ENCODE data around the gene CAMK4. TPM values are rescaled to one million over a fixed set of nuclear protein-coding genes. Genes with fewer than 3 reads are reported as not detected.

The CAMK4 gene
- total RNA-seq, 1 experiment from 2014 or later, result 10.2 TPM

DNA sequence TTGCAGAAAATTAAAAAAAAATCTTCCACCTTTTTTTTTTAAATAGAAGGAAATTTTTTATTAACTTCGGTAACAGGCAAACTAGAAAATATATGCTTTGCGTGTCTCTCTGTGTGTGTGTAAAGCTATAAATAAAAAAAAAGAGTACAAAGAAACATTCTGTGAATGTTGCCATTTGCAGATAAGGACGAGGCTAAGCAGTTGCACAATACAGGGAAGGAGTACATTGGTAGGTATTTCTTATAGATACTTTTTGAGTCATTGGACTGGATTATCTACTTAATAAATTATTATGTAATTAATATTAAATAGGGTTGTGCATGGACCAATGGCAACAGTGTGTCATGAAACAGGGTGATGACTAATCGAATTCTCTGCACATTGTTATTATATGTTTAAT lies 102.4 kb downstream of the CAMK4 start:
- CTCF ChIA-PET, result no interaction called here
- ATAC-seq, result no peak
- TF ChIP-seq EZH2phosphoT487 (IDR thresholded peaks at IDR 0.05; ENCODE audit: borderline replicate concordance) (no peak), REST (IDR thresholded peaks at IDR 0.05; ENCODE audit: low read depth) (no peak), POLR2A (IDR thresholded peaks at IDR 0.05; ENCODE audit: borderline replicate concordance, extremely low read depth, insufficient read depth, insufficient read length) (no peak), ZBTB33 (IDR thresholded peaks at IDR 0.05; ENCODE audit: extremely low read depth, insufficient replicate concordance, low read length) (no peak), CEBPB (IDR thresholded peaks at IDR 0.05; ENCODE audit: low read depth) (no peak), TCF7L2 (IDR thresholded peaks at IDR 0.05; ENCODE audit: borderline replicate concordance, extremely low read depth, insufficient read depth, insufficient read length) (no peak), EGR1 (IDR thresholded peaks at IDR 0.05; ENCODE audit: low read depth) (no peak), EZH2 (IDR thresholded peaks at IDR 0.05) (no peak), SRF (IDR thresholded peaks at IDR 0.05; ENCODE audit: low read depth) (no peak), ZFX (IDR thresholded peaks at IDR 0.05) (no peak), JUND (IDR thresholded peaks at IDR 0.05) (no peak), CBX3 (IDR thresholded peaks at IDR 0.05; ENCODE audit: low read depth) (no peak)
- TF ChIP-seq, protein P1, sequence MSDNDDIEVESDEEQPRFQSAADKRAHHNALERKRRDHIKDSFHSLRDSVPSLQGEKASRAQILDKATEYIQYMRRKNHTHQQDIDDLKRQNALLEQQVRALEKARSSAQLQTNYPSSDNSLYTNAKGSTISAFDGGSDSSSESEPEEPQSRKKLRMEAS (IDR thresholded peaks at IDR 0.05), result no peak
- H3K4me3 ChIP-seq (replicated peaks in 1 of 2; ENCODE audit: low read depth in 1 of 2, low read length in 2 of 2), result no peak overlapping the region
- no peaks in the 10 kb centered on the region for H3K79me2 ChIP-seq (ENCODE audit: insufficient read depth, low read length)
- no peak for DNase-seq (ENCODE audit: low read depth, low spot score)
- no peak overlapping the region for H3K27ac ChIP-seq (ENCODE audit: low read depth, low read length)
- no peaks in the 10 kb centered on the region; the same call in 1 of the 2 replicates for H3K9me2 ChIP-seq (ENCODE audit: insufficient read depth)
- intact Hi-C loops (cut with micrococcal nuclease), result no loop called here
- BruUV-seq (replicated peaks), result no TSS peak
- no peak overlapping the region for H3K9ac ChIP-seq (ENCODE audit: low read length)
- no peaks in the 10 kb centered on the region for H3K27me3 ChIP-seq (ENCODE audit: insufficient read depth, low read length)
- no peaks in the 10 kb centered on the region for H3K9me3 ChIP-seq (ENCODE audit: control insufficient read depth in 1 of 2, insufficient read depth in 1 of 2, low read depth in 1 of 2, low read length in 2 of 2)
- no peak overlapping the region for H3K4me2 ChIP-seq (ENCODE audit: low read length)
- no peak overlapping the region for H2AFZ ChIP-seq (ENCODE audit: low read depth, low read length, poor library complexity, severe bottlenecking)
- POLR2A ChIA-PET, result no interaction called here
- H3K36me3 ChIP-seq (ENCODE audit: control insufficient read depth in 1 of 2, insufficient read depth in 2 of 2, low read length in 2 of 2), result no peaks in the 10 kb centered on the region
- no peaks in the 10 kb centered on the region for H4K20me1 ChIP-seq (ENCODE audit: insufficient read depth)
- no peaks in the 10 kb centered on the region for H3K4me1 ChIP-seq (ENCODE audit: control insufficient read depth in 1 of 2, insufficient read depth in 2 of 2, low read length in 2 of 2)
- RAD21 ChIA-PET (ENCODE audit: low non-redundant PET in 1 of 2, low total read pairs in 2 of 2, uncharacterized antibody in 2 of 2, unreplicated experiment in 2 of 2), result no interaction called here

All from HCT116 (cell line).